Endometrial microvascular endothelial cells (primary cell): ENCODE measurements around the gene MEIKIN. TPM values are rescaled to one million over a fixed set of nuclear protein-coding genes. Genes with fewer than 3 reads are reported as not detected.
"Not testable (repeated sequence)": the region's sequence is repeated elsewhere in the genome, so short reads cannot be mapped to it uniquely, and the experiment has no call there.

Source experiments
- in situ Hi-C: cut with HindIII; loops from 2 replicates; pipeline ENCODE4 v1.10.0; 2017; ENCODE audit warnings: low sequenced_read_pairs, low pct_unique_long_range_greater_than_20kb; ENCODE audit errors: inconsistent ontology term
- total RNA-seq: library from RNA; depleted of rRNA; stranded (reverse); fragments of >200 nt; gene quantifications from one replicate; pipeline ENCODE4 v1.2.3, GENCODE V29; 2015; ENCODE audit errors: inconsistent ontology term

Gene MEIKIN
- total RNA-seq, 1 donor from 2014 or later, result not detected

DNA sequence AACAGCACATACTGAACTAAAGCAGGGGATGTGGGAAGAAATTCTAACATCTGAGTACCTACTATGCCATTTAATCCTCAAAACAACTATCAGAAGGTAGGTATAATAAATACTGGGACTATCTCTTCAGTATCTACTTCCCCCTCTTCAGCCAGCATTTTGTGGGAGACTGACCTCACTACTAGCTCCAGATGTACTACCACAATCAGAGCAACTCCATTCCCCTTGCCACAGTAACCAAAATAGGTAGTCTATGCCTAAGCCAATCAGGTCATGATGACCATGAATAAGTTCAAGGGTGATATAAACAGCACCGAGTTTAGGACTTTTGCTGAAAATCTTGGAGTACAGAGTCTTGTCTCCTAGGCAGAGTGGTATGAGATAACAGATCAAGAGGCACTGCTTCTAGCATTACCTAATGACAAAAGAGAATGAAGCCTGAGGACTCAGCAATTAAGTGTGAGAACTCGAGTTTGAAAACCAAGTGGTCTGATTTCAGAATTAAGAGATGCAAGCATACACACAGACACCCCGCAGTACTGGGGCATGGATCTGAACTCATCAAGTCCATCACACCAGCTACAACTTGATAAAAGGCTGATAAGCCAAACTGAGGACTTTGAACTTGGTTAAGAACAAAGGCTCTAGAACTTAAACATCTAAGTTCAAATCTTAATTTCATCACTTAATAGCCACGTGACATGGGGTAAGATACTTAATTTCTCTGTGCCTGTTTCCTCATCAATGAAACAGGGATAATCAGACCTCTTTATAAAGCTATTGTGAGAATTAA, 158.4 kb downstream of the MEIKIN start:
- in situ Hi-C loops, result no loop called here

DNA sequence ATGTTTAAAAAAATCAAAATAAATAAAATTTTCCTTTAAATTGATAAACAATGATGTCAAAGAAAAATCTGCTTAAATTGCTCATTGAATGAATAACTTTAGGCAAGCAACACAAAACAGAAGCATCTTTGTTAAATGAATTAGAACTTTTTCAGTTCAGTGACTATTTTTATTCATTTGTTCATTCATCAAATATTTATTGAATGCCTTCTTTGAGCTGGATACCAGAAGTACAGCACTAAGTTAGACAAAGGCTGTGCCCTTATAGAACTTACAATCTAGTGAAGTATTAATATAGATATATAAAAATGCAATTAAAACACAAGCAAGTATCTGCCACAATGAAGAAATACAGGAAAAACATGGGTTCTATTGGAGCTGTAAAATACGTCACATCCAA, 159.4 kb downstream of the MEIKIN start:
- in situ Hi-C loops, result no loop called here

DNA sequence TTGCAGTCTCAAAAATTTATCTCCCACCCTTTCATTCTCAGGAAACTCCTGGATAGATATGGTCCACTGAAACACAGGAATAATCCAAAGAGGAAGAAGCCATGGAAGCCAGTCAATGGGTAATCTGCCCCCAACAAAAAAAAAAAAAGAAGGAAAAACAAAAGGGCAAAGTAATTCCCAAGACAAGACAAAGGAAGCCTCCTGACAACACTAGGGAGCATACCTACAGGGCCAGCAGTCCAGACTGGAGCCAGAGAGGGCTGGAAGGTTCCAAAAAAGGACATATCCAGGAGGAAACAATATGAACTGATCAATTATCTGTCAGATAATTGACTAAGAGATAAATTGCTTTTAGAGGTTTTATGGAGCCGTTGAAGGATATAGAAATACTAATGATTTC, 161.6 kb downstream of the MEIKIN start:
- in situ Hi-C loops, result no loop called here

GRCh38 chr5:131783357-131783756, 162.1 kb downstream of the MEIKIN start:
- in situ Hi-C loops, result no loop called here

DNA sequence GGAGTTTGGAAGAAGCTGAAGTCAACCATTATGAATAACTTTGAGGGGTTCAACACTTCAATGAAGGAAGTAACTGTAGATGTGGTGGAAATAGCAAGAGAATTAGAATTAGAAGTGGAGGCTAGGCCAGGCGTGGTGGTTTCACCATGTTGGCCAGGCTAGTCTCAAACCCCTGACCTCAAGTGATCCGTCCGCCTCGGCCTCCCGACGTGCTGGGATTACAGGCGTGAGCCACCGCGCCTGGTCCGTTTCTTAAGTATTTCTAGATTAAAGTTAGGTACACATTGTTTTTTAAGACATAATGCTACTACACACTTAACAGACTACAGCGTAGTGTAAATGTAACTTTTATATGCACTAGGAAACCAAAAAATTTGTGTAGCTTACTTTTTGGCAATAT, 162.7 kb downstream of the MEIKIN start:
- in situ Hi-C loops, result no loop called here

DNA sequence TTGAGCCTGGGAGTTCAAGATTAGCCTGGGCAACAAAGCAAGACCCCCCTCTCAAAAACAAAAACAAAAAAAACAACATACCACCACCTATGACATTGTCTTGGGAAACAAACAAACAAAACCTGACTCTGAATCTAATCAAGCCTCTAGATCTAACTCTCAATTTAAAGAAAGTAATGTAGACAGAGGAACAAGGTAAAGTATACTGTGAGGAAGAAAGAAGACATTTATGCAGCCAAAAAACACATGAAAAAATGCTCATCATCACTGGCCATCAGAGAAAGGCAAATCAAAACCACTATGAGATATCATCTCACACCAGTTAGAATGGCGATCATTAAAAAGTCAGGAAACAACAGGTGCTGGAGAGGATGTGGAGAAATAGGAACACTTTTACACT, 167.3 kb downstream of the MEIKIN start:
- in situ Hi-C loops, result not testable (repeated sequence)

DNA sequence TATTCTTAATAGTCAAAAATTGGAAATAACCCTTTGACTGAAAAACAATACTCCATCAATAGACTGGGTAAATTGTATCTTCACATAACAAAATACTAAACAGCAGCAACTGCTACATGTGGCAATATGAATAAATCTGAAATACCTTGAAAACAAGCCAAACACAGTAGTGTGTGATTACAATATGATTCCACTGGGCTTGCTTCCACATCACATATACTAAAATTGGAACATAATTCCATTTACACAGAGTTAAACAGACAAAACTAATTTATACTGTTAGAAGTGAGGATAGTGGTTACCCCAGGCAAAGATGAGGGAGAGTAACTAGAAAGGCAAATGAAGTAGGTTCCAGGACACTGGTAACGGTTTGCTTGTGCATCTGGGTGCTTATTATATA, 169.0 kb downstream of the MEIKIN start:
- in situ Hi-C loops, result no loop called here

GRCh38 chr5:131774652-131775367, 170.7 kb downstream of the MEIKIN start:
- in situ Hi-C loops, result no loop called here

GRCh38 chr5:131773805-131774204, 171.7 kb downstream of the MEIKIN start:
- in situ Hi-C loops, result no loop called here

- in situ Hi-C loops, result no loop called here
Observed at GRCh38 chr5:131771692-131772091, 173.8 kb downstream of the MEIKIN start.

DNA sequence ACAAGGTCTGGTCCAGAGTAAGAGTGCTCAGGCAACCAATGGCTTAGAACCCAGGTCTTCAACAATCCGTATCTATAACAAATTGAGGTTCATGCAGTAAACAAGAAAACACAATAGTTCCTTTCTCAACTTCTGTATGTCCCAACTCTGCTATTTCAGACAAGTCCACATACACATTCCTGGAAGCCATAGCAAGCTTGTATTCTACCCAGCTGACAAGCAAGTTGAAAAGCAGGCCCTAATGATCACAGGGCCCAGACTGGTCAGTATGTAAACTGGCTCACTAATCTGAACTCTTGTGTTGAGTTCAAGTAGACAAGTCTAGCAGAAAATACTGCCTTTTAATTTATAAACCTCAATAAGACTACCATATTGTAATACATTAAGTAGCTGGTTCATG, 175.5 kb downstream of the MEIKIN start:
- in situ Hi-C loops, result no loop called here

- in situ Hi-C loops, result no loop called here
Observed at GRCh38 chr5:131769336-131769735, 176.1 kb downstream of the MEIKIN start.

GRCh38 chr5:131767891-131768290, 177.6 kb downstream of the MEIKIN start:
- in situ Hi-C loops, result no loop called here

GRCh38 chr5:131766689-131767088, 178.8 kb downstream of the MEIKIN start:
- in situ Hi-C loops, result no loop called here

DNA sequence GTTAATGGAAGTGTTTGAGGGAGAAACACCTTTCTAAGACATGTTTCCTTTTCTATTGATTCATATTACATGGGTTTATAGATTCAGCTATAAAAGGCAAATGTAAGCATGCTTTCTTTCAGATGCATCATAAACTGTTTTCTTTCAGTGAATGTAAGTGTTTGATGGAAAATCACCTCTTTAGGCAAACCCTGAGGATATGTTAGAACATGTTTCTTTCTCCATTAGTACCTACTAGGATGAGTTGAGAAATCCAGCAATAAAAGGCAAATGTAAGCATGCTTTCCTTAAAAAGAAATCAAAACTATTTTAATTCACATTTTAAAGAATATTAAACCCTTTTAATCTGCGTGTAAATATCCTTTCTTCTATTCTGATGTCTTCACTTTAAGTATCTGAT, 180.2 kb downstream of the MEIKIN start:
- in situ Hi-C loops, result no loop called here

- in situ Hi-C loops, result no loop called here
Observed at GRCh38 chr5:131763968-131764367, 181.5 kb downstream of the MEIKIN start.

GRCh38 chr5:131760793-131761192, 184.7 kb downstream of the MEIKIN start:
- in situ Hi-C loops, result no loop called here

DNA sequence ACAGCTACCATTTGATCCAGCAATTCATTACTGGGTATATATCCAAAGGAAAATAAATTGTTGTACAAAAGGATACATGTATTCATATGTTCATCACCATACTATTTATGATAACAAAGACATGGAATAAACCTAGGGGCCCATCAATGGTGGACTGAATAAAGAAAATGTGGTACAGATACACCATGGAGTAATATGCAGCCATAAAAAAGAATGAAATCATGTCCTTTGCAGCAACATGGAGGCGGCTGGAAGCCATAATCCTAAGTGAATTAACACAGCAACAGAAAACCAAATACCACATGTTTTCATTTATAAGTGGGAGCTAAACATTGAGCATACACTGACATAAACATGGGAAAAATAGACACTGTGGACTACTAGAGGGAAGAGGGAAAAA, 185.8 kb downstream of the MEIKIN start:
- in situ Hi-C loops, result no loop called here

DNA sequence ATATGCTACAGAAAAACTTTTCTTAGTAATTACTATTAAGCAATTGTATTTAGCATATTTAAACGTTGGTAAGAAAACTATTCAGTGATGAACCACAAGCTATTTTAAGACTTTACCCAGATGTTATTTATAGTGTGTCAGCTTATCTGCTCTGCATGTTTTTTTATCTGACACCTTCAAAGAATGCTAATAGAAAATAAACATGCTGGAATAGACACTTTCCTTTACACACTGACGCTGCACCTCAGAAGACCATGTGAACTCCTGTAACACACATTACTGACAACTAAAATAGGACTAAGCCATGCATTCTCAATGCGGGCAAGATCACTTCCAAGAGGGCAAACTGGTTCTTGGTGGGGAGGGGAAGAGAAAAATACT, 187.0 kb downstream of the MEIKIN start:
- in situ Hi-C loops, result no loop called here

- in situ Hi-C loops, result no loop called here
Observed at GRCh38 chr5:131757830-131758519, 187.5 kb downstream of the MEIKIN start.
